NCI-H526 treated with DMSO at 0.1 percent for 48 hours (cell line): Measurements from ENCODE around the gene MTMR12.

ENCODE experiments used
- DNase-seq: peaks from one replicate; lab custom pipeline; 2025; lab: John Stamatoyannopoulos, UW

MTMR12 gene

GRCh38 chr5:32190095-32190494 is 122.6 kb downstream of the MTMR12 start:
- DNase-seq = no peak

GRCh38 chr5:32187675-32188074 is 125.1 kb downstream of the MTMR12 start:
- DNase-seq = no peak

GRCh38 chr5:32182463-32183063 is 130.2 kb downstream of the MTMR12 start:
- DNase-seq = no peak
